Liver (tissue), 3 donors: ENCODE results near the gene SIK3.

Source experiments
- CTCF ChIP-seq: fragments of 150-350 bp; IDR thresholded peaks from 2 replicates; pipeline ENCODE4 v1.5.1; 2017; ENCODE audit warnings: improper control_type of control experiment, low read depth, low read length; ENCODE audit not compliant: missing input control
- MAX ChIP-seq: IDR thresholded peaks from 2 replicates; pipeline ENCODE4 v1.6.1; 2016; ENCODE audit warnings: antibody characterized with exemption
- RAD21 ChIP-seq, 2 donors: IDR thresholded peaks; 2 replicates each; pipeline ENCODE4 v1.6.1; 2016; ENCODE audit warnings: antibody characterized with exemption in 2 of 2, mild to moderate bottlenecking in 2 of 2
- REST ChIP-seq: IDR thresholded peaks from 2 replicates; pipeline ENCODE4 v1.6.1; 2016; ENCODE audit warnings: antibody characterized with exemption, mild to moderate bottlenecking
- YY1 ChIP-seq: IDR thresholded peaks from 2 replicates; pipeline ENCODE4 v1.6.1; 2016; ENCODE audit warnings: antibody characterized with exemption, mild to moderate bottlenecking
- donor health status: healthy.
- donor health status: healthy.

DNA sequence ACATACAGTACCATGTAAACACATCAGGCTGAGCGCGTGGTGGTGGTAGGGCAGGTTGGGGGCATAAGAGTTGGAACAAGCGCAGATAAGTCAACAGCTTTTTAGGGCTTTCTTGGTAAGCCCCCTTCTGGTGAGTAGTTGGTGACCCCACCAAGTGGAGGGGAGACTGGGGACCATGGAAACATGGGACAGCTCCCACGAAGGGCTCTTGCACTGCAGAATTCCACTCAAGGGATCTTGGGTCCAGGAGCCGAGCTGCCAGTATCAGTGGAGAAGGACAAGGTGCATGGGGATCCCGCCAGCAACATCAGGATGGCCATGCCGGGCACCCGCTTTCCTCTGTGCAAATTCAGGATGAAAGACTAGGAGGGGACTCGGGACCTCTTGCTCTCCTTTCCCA is 254.6 kb downstream of the SIK3 start:
- TF ChIP-seq CTCF (no peak), REST (no peak), RAD21 (IDR thresholded peaks at IDR 0.05) (no peak), YY1 (no peak), MAX (no peak)
